HEK293 (cell line): ENCODE results near the gene MAP4K4.

Source experiments
- CTCF ChIA-PET: fragments of 350-600 bp; formaldehyde crosslinking; extraction: SDS; loops from one replicate; lab custom pipeline; 2021; ENCODE audit warnings: antibody characterized with exemption; lab: Yijun Ruan, JAX
- POLR2A ChIA-PET: fragments of 300-600 bp; formaldehyde crosslinking; extraction: SDS; loops from one replicate; lab custom pipeline; 2020; ENCODE audit warnings: antibody characterized with exemption, inconsistent platforms; lab: Yijun Ruan, JAX
- H3K27ac ChIP-seq: fragments of 200-500 bp; sonication (Bioruptor generic); 2 replicates; pipeline ENCODE4 v1.5.1; 2014; ENCODE audit warnings: low read depth, low read length, control low read depth, inconsistent platforms; ENCODE audit errors: extremely low read depth
- H3K36me3 ChIP-seq, 2 experiments: fragments of 200-500 bp in 1 of 2; sonication (Bioruptor generic) in 1 of 2; 1 replicate in 1 of 2; 2 replicates in 1 of 2; pipeline ENCODE4 v1.5.1; 2014 to 2017; ENCODE audit warnings: inconsistent platforms in 2 of 2, low read length in 2 of 2; ENCODE audit not compliant: control insufficient read depth in 2 of 2, insufficient read depth in 1 of 2
- H3K4me1 ChIP-seq: fragments of 200-500 bp; sonication (Bioruptor generic); 2 replicates; pipeline ENCODE4 v1.5.1; 2014; ENCODE audit warnings: mild to moderate bottlenecking, low read length, inconsistent platforms; ENCODE audit not compliant: control insufficient read depth, insufficient read depth
- H3K4me3 ChIP-seq: 2 replicates; pipeline ENCODE4 v1.5.1; 2011; ENCODE audit warnings: low read depth, mild to moderate bottlenecking, control low read depth, low read length, moderate library complexity
- H3K9me3 ChIP-seq: fragments of 200-500 bp; sonication (Bioruptor generic); 2 replicates; pipeline ENCODE4 v1.5.1; 2014; ENCODE audit warnings: low read depth, low read length, inconsistent platforms; ENCODE audit not compliant: control insufficient read depth, insufficient read depth
- PRDM4 ChIP-seq: fragments of 450-650 bp; formaldehyde crosslinking; IDR thresholded peaks from 2 replicates; pipeline ENCODE4 v1.5.1; 2017; ENCODE audit warnings: missing biosample characterization, missing genetic modification characterization
- SCRT2 ChIP-seq: fragments of 450-650 bp; formaldehyde crosslinking; IDR thresholded peaks from 2 replicates; pipeline ENCODE4 v1.5.1; 2016; ENCODE audit warnings: missing biosample characterization, missing genetic modification characterization
- YY2 ChIP-seq: fragments of 450-650 bp; formaldehyde crosslinking; IDR thresholded peaks from 2 replicates; pipeline ENCODE4 v1.5.1; 2016; ENCODE audit warnings: missing biosample characterization, missing genetic modification characterization
- ZFHX2 ChIP-seq: fragments of 450-650 bp; formaldehyde crosslinking; conservative IDR thresholded peaks from 2 replicates; pipeline ENCODE4 v1.5.1; 2016; ENCODE audit warnings: missing biosample characterization, missing genetic modification characterization
- ZNF239 ChIP-seq: fragments of 450-650 bp; formaldehyde crosslinking; IDR thresholded peaks from 2 replicates; pipeline ENCODE4 v1.5.1; 2016; ENCODE audit warnings: missing biosample characterization, missing genetic modification characterization
- ZNF341 ChIP-seq: fragments of 450-650 bp; formaldehyde crosslinking; IDR thresholded peaks from 2 replicates; pipeline ENCODE4; 2016; ENCODE audit warnings: low read depth, missing biosample characterization, missing genetic modification characterization
- ZNF600 ChIP-seq: fragments of 450-650 bp; formaldehyde crosslinking; IDR thresholded peaks from 2 replicates; pipeline ENCODE4 v1.5.1; 2016; ENCODE audit warnings: missing biosample characterization, missing genetic modification characterization
- ZNF624 ChIP-seq: fragments of 450-650 bp; formaldehyde crosslinking; IDR thresholded peaks from 2 replicates; pipeline ENCODE4 v1.5.1; 2017; ENCODE audit warnings: missing biosample characterization, missing genetic modification characterization
- ZNF660 ChIP-seq: fragments of 450-650 bp; IDR thresholded peaks from 2 replicates; pipeline ENCODE4 v1.5.1; 2018; ENCODE audit warnings: missing biosample characterization, mild to moderate bottlenecking, missing genetic modification characterization
- ZNF777 ChIP-seq: fragments of 450-650 bp; formaldehyde crosslinking; IDR thresholded peaks from 2 replicates; pipeline ENCODE4 v1.5.1; 2017; ENCODE audit warnings: missing biosample characterization, missing genetic modification characterization, borderline replicate concordance
- ZNF843 ChIP-seq: fragments of 450-650 bp; formaldehyde crosslinking; IDR thresholded peaks from 2 replicates; pipeline ENCODE4 v1.5.1; 2016; ENCODE audit warnings: missing biosample characterization, missing genetic modification characterization
- ZSCAN4 ChIP-seq: fragments of 450-650 bp; formaldehyde crosslinking; IDR thresholded peaks from 2 replicates; pipeline ENCODE4 v1.5.1; 2017; ENCODE audit warnings: missing biosample characterization, missing genetic modification characterization
- TF ChIP-seq, protein P1 (sequence below): fragments of 450-650 bp; formaldehyde crosslinking; IDR thresholded peaks from 2 replicates; pipeline ENCODE4 v1.5.1; 2016; ENCODE audit warnings: missing biosample characterization, missing genetic modification characterization
- TF ChIP-seq, protein P2 (sequence below): fragments of 450-650 bp; formaldehyde crosslinking; IDR thresholded peaks from 2 replicates; pipeline ENCODE4 v1.5.1; 2017; ENCODE audit warnings: missing biosample characterization, missing genetic modification characterization
- TF ChIP-seq, protein P3 (sequence below): fragments of 450-650 bp; formaldehyde crosslinking; IDR thresholded peaks from 2 replicates; pipeline ENCODE4 v1.5.1; 2016; ENCODE audit warnings: missing biosample characterization, missing genetic modification characterization, low read depth
- TF ChIP-seq, protein P4 (sequence below): fragments of 450-650 bp; formaldehyde crosslinking; IDR thresholded peaks from 2 replicates; pipeline ENCODE4 v1.5.1; 2016; ENCODE audit warnings: missing biosample characterization, missing genetic modification characterization
- TF ChIP-seq, protein P5 (sequence below): fragments of 450-650 bp; IDR thresholded peaks from 2 replicates; pipeline ENCODE4 v1.5.1; 2018; ENCODE audit warnings: missing biosample characterization, missing genetic modification characterization

MAP4K4 gene

GRCh38 chr2:101732199-101732598, 34.7 kb downstream of the MAP4K4 start (continued):
- TF ChIP-seq, protein P1, sequence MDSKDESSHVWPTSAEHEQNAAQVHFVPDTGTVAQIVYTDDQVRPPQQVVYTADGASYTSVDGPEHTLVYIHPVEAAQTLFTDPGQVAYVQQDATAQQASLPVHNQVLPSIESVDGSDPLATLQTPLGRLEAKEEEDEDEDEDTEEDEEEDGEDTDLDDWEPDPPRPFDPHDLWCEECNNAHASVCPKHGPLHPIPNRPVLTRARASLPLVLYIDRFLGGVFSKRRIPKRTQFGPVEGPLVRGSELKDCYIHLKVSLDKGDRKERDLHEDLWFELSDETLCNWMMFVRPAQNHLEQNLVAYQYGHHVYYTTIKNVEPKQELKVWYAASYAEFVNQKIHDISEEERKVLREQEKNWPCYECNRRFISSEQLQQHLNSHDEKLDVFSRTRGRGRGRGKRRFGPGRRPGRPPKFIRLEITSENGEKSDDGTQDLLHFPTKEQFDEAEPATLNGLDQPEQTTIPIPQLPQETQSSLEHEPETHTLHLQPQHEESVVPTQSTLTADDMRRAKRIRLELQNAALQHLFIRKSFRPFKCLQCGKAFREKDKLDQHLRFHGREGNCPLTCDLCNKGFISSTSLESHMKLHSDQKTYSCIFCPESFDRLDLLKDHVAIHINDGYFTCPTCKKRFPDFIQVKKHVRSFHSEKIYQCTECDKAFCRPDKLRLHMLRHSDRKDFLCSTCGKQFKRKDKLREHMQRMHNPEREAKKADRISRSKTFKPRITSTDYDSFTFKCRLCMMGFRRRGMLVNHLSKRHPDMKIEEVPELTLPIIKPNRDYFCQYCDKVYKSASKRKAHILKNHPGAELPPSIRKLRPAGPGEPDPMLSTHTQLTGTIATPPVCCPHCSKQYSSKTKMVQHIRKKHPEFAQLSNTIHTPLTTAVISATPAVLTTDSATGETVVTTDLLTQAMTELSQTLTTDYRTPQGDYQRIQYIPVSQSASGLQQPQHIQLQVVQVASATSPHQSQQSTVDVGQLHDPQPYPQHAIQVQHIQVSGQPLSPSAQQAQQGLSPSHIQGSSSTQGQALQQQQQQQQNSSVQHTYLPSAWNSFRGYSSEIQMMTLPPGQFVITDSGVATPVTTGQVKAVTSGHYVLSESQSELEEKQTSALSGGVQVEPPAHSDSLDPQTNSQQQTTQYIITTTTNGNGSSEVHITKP: peak; percentile 60; the same call in 1 of the 2 replicates
- TF ChIP-seq PRDM4 (tag by site-specific recombination) (no peak), ZNF600 (tag by site-specific recombination) (no peak), SCRT2 (tag by site-specific recombination) (no peak), ZNF843 (tag by site-specific recombination) (peak; percentile 31; the same call in 1 of the 2 replicates), ZNF660 (tag by site-specific recombination) (0 out of 2 replicates have a peak, but pooled peaks have one; percentile 28), ZNF341 (tag by site-specific recombination) (0 out of 2 replicates have a peak, but pooled peaks have one; percentile 23), ZNF239 (tag by site-specific recombination) (no peak), ZNF777 (no peak), ZFHX2 (0 out of 2 replicates have a peak, but pooled peaks have one; percentile 12), ZSCAN4 (no peak)
- TF ChIP-seq, protein P2, sequence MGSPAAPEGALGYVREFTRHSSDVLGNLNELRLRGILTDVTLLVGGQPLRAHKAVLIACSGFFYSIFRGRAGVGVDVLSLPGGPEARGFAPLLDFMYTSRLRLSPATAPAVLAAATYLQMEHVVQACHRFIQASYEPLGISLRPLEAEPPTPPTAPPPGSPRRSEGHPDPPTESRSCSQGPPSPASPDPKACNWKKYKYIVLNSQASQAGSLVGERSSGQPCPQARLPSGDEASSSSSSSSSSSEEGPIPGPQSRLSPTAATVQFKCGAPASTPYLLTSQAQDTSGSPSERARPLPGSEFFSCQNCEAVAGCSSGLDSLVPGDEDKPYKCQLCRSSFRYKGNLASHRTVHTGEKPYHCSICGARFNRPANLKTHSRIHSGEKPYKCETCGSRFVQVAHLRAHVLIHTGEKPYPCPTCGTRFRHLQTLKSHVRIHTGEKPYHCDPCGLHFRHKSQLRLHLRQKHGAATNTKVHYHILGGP (tag by site-specific recombination): no peak
- TF ChIP-seq, protein P3, sequence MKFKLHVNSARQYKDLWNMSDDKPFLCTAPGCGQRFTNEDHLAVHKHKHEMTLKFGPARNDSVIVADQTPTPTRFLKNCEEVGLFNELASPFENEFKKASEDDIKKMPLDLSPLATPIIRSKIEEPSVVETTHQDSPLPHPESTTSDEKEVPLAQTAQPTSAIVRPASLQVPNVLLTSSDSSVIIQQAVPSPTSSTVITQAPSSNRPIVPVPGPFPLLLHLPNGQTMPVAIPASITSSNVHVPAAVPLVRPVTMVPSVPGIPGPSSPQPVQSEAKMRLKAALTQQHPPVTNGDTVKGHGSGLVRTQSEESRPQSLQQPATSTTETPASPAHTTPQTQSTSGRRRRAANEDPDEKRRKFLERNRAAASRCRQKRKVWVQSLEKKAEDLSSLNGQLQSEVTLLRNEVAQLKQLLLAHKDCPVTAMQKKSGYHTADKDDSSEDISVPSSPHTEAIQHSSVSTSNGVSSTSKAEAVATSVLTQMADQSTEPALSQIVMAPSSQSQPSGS: no peak
- TF ChIP-seq, protein P4, sequence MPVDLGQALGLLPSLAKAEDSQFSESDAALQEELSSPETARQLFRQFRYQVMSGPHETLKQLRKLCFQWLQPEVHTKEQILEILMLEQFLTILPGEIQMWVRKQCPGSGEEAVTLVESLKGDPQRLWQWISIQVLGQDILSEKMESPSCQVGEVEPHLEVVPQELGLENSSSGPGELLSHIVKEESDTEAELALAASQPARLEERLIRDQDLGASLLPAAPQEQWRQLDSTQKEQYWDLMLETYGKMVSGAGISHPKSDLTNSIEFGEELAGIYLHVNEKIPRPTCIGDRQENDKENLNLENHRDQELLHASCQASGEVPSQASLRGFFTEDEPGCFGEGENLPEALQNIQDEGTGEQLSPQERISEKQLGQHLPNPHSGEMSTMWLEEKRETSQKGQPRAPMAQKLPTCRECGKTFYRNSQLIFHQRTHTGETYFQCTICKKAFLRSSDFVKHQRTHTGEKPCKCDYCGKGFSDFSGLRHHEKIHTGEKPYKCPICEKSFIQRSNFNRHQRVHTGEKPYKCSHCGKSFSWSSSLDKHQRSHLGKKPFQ (tag by site-specific recombination): 0 out of 2 replicates have a peak, but pooled peaks have one; percentile 49

- ChIA-PET CTCF (interaction anchor here (0.6 to 1.1 kb wide), 2 partner anchors 11 to 25 kb away, joined by 3 to 5 read pairs; no protein-coding TSS in a partner anchor), POLR2A (interaction anchor here (0.5 kb wide), 1 partner anchor 404 kb away, joined by 4 read pairs; no protein-coding TSS in a partner anchor)
- H3K4me1 ChIP-seq: peaks cover 17% of the 10 kb centered on the region
- H3K4me3 ChIP-seq: no peak overlapping the region
- H3K36me3 ChIP-seq: no peaks in the 10 kb centered on the region; a peak in 1 of 3 replicates
- no peaks in the 10 kb centered on the region for H3K9me3 ChIP-seq
- no peak overlapping the region for H3K27ac ChIP-seq
- no peak for TF ChIP-seq ZNF624 (tag by site-specific recombination)
- no peak for TF ChIP-seq ZNF600 (tag by site-specific recombination)
- TF ChIP-seq, protein P5, sequence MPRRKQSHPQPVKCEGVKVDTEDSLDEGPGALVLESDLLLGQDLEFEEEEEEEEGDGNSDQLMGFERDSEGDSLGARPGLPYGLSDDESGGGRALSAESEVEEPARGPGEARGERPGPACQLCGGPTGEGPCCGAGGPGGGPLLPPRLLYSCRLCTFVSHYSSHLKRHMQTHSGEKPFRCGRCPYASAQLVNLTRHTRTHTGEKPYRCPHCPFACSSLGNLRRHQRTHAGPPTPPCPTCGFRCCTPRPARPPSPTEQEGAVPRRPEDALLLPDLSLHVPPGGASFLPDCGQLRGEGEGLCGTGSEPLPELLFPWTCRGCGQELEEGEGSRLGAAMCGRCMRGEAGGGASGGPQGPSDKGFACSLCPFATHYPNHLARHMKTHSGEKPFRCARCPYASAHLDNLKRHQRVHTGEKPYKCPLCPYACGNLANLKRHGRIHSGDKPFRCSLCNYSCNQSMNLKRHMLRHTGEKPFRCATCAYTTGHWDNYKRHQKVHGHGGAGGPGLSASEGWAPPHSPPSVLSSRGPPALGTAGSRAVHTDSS: no peak
- TF ChIP-seq YY2 (tag by site-specific recombination): no peak
Measured at GRCh38 chr2:101732773-101733256, 35.3 kb downstream of the MAP4K4 start.
